Thyroid gland (tissue), 4 donors: ENCODE measurements around the gene BMP3.

Source experiments
- CTCF ChIP-seq, 6 experiments: fragments of 200-600 bp in 3 of 6; fragments of 450-650 bp in 3 of 6; sonication (generic) in 3 of 6; IDR thresholded peaks; one replicate each; pipeline ENCODE4 v1.5.1; 2016 to 2019; ENCODE audit warnings: antibody characterized with exemption in 6 of 6, mild to moderate bottlenecking in 2 of 6, inconsistent platforms in 1 of 6, moderate library complexity in 1 of 6
- POLR2A ChIP-seq, 2 donors: fragments of 450-650 bp; IDR thresholded peaks; one replicate each; pipeline ENCODE4 v1.6.1; 2017; ENCODE audit warnings: antibody characterized with exemption in 2 of 2, mild to moderate bottlenecking in 2 of 2, moderate library complexity in 1 of 2

DNA sequence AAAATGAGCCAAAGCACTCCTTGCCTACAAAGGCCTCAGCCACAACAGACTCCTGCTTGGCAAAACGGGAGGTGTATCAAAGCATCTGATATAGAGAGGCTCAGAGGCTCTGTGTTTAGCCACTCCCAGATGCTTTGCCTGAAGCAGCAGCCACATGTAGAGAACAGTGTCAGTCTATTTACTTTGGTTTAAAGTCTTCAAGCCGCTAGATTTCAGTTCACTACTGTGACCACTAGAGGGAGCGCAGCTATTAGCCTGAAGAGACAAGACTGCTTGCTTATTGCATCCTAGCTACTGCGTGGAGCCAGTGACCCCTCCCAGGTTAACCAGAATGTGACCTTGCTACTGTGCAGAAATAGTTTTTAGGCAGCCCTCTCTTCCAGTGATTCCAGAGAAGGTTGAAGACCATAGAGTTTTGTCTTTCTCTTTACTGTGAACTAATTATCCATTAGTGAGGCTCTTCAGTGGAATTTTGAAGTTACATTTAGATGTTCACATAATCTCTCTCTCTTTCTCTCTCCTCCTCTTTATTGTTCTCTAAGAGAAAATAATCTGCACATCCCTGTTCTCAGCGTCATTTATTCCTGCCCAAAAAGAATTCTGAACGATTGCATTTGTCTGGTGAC, 39.3 kb downstream of the BMP3 start:
- peak; percentile 52 to 91 (median 76) for TF ChIP-seq CTCF (IDR thresholded peaks at IDR 0.05)
- no peak for TF ChIP-seq POLR2A (IDR thresholded peaks at IDR 0.05)
